D721Med (cell line): ENCODE data around the gene VAV3.
A peak's percentile ranks its signal among the peaks of the same experiment; 100 is the strongest.

Source experiments
- DNase-seq: peaks from one replicate; pipeline ENCODE4 v3.0.0; 2011; ENCODE audit warnings: low spot score; ENCODE audit not compliant: insufficient read length
- FAIRE-seq: peaks from 2 replicates; lab custom pipeline; 2011; peaks lifted over from hg19 to GRCh38; lab: Jason Lieb, UNC
- CTCF ChIP-seq: IDR thresholded peaks from 2 replicates; pipeline ENCODE4 v1.5.1; 2012; ENCODE audit warnings: mild to moderate bottlenecking, control low read depth; ENCODE audit not compliant: insufficient read depth; ENCODE audit errors: missing control alignments

Gene VAV3

GRCh38 chr1:107991371-107992066 lies 26.5 kb upstream of the VAV3 start:
- no peak for DNase-seq
- no peak for FAIRE-seq
- TF ChIP-seq CTCF, result no peak

DNA sequence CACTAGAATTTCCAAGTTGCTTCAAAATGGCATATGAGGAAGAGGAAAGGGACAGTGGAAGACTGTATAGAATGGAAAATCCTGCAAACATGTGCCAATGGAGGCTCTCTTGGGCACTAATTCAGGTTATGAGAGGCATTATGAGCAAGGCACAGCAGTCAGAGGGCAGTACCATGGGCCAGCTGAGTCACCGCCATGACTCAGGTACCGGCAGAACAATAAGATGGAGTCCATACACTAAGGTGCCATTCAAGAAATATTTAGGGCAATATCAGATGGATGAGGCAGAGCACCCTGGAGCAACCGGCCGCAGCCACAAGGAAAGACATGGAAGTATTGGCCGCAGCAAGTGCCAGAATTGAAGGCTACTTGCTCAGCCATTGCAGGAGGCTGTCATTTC lies 25.6 kb upstream of the VAV3 start:
- no peak for FAIRE-seq
- no peak for TF ChIP-seq CTCF
- no peak for DNase-seq

DNA sequence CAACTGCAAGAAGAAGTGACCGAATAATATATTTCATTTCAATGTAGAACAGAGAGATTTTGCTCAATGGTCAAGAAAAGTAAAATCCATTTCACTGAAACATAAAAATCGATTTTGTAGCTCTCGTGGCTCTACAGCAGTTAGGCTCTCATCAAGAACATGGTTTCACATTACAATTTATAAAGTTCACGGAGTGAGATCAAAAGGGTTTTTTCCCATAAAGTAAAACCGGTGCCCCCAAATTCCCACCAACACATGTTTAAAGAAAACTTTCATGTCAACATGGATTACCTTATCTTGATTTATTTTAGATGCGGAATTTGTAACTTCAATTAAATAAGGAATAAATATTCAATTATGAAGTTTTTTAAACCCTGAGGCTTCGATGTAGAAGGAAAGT lies 16.3 kb upstream of the VAV3 start:
- no peak for FAIRE-seq
- DNase-seq, result no peak
- no peak for TF ChIP-seq CTCF

DNA sequence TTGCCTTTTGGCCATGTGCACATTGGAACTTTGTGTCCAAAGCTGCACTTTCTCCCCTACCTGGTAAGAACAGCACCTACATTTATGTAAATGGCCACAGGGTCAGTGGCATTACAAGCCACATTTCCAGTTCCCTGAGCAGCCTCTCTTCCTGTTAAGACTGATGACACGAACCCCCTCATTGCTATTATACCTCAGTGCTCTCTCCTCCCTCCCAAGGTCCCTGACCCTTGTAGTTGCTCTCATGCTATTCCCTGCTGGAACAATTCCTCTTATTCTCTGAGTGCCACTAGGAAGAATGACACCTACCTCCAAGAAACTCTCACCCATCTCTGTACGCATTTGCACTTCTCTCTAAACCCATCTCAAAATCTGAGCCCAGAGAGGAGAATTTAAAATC lies 14.9 kb upstream of the VAV3 start:
- TF ChIP-seq CTCF, result no peak
- FAIRE-seq, result no peak
- no peak for DNase-seq

GRCh38 chr1:107979088-107979487 lies 14.1 kb upstream of the VAV3 start:
- DNase-seq, result no peak
- FAIRE-seq, result no peak
- TF ChIP-seq CTCF, result no peak

- no peak for TF ChIP-seq CTCF
- no peak for DNase-seq
Observed at GRCh38 chr1:107976836-107977235, 11.9 kb upstream of the VAV3 start.

DNA sequence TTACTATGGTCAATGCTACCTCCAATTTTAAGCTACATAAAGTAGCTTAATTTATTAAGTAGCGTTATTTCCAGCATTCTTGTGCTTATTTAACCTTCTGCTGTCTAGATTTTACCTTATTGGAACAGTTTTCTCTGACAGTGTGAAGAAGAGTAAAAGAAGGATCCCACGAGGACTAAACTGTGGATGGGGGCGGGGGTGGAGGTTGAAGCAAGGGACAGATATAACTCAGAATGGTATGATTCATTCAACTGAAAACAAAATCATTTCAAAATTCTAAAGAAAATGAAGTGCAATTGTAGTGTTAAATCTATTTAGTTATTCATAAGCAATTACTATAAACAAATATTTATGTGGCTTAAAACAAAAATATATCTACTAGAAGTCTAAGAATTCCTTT lies 11.5 kb upstream of the VAV3 start:
- DNase-seq, result no peak
- FAIRE-seq, result no peak

More at GRCh38 chr1:107976836-107977235, 11.9 kb upstream of the VAV3 start:
- FAIRE-seq, result peak; percentile 58

More for the DNA sequence above, 11.5 kb upstream of the VAV3 start:
- TF ChIP-seq CTCF, result no peak
